Glutamatergic neuron (in vitro differentiated cells): ENCODE results near the gene CAPN7. TPM values are rescaled to one million over a fixed set of nuclear protein-coding genes. Genes with fewer than 3 reads are reported as not detected.
A peak's percentile ranks its signal among the peaks of the same experiment; 100 is the strongest.

Experiments used
- DNase-seq: peaks from one replicate; pipeline ENCODE4 v3.0.0; 2022
- H3K27ac Mint-ChIP-seq: one replicate; pipeline ENCODE4 v1.8.0; 2020; ENCODE audit warnings: mild to moderate bottlenecking, mixed read lengths, inconsistent platforms; ENCODE audit not compliant: unreplicated experiment
- H3K27me3 Mint-ChIP-seq: one replicate; pipeline ENCODE4 v1.8.0; 2020; ENCODE audit warnings: mild to moderate bottlenecking, moderate library complexity, mixed read lengths, inconsistent platforms; ENCODE audit not compliant: unreplicated experiment
- H3K36me3 Mint-ChIP-seq: one replicate; pipeline ENCODE4 v1.8.0; 2020; ENCODE audit warnings: mild to moderate bottlenecking, mixed read lengths, inconsistent platforms; ENCODE audit not compliant: unreplicated experiment
- H3K4me1 Mint-ChIP-seq: one replicate; pipeline ENCODE4 v1.8.0; 2020; ENCODE audit warnings: mild to moderate bottlenecking, low read depth, mixed read lengths, inconsistent platforms; ENCODE audit not compliant: unreplicated experiment
- H3K4me3 Mint-ChIP-seq: one replicate; pipeline ENCODE4 v1.8.0; 2020; ENCODE audit warnings: mild to moderate bottlenecking, mixed read lengths, inconsistent platforms; ENCODE audit not compliant: unreplicated experiment
- H3K9me3 Mint-ChIP-seq: one replicate; pipeline ENCODE4 v1.8.0; 2020; ENCODE audit warnings: mild to moderate bottlenecking, moderate library complexity, mixed read lengths, inconsistent platforms; ENCODE audit not compliant: unreplicated experiment
- total RNA-seq: library from RNA; stranded (reverse); fragmentation: NEBNext Ultra II Directional; extraction: Animal tissue kit (Norgen Biotek cat#: 25700); gene quantifications from one replicate; pipeline ENCODE4 v1.2.1, GENCODE V29; 2021; ENCODE audit not compliant: unreplicated experiment
- TF ChIP-seq, protein P1 (sequence below): fragments of 200-600 bp; sonication (generic); IDR thresholded peaks from one replicate; pipeline ENCODE4 v1.5.0; 2021; ENCODE audit not compliant: partially characterized antibody, unreplicated experiment

CAPN7 gene
- total RNA-seq, 1 donor from 2014 or later = 30.2 TPM

DNA sequence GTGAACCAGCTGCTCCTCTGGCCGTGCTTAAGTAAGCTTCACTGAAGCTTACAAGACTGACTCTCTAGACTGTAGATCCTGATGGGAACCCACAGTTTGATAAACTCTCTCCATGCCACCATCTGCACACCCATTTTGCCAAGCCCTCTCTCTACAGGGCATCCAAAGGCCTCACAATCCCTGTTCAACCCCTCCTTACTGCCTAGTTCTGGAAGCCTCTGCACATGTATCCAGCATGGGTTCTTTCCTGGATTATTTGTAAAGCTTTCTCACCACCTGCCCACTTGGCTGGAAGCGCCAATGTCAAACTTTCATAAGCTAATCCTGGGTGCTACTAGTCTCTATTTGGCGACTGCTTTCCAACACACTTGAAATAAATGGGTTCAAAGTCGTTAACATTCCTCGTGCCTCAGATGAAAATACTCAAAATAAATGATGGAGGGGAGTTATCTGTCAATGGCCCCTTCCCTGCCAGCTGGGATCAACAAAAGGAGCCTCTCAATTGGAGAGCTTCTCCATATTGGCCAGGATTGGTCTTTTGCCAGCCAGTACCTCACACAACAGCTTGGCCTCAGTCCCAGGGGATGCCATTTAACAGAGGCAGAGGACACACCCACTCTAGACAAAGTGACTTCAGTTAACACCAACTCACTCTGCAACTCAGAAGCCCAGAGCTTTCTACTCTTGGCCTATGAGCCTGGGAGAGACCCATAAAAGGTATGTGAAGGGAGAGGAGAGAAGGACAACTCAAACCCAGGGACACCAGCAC lies 78.3 kb downstream of the CAPN7 start:
- H3K4me3 Mint-ChIP-seq = peak overlapping the region; percentile 25
- peak; percentile 60 for DNase-seq
- H3K9me3 Mint-ChIP-seq = no peaks in the 10 kb centered on the region
- H3K27me3 Mint-ChIP-seq = no peaks in the 10 kb centered on the region
- no peaks in the 10 kb centered on the region for H3K36me3 Mint-ChIP-seq
- peaks cover 12% of the 10 kb centered on the region for H3K4me1 Mint-ChIP-seq
- H3K27ac Mint-ChIP-seq = peak overlapping the region; percentile 70
- TF ChIP-seq, protein P1, sequence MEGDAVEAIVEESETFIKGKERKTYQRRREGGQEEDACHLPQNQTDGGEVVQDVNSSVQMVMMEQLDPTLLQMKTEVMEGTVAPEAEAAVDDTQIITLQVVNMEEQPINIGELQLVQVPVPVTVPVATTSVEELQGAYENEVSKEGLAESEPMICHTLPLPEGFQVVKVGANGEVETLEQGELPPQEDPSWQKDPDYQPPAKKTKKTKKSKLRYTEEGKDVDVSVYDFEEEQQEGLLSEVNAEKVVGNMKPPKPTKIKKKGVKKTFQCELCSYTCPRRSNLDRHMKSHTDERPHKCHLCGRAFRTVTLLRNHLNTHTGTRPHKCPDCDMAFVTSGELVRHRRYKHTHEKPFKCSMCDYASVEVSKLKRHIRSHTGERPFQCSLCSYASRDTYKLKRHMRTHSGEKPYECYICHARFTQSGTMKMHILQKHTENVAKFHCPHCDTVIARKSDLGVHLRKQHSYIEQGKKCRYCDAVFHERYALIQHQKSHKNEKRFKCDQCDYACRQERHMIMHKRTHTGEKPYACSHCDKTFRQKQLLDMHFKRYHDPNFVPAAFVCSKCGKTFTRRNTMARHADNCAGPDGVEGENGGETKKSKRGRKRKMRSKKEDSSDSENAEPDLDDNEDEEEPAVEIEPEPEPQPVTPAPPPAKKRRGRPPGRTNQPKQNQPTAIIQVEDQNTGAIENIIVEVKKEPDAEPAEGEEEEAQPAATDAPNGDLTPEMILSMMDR = no peak

DNA sequence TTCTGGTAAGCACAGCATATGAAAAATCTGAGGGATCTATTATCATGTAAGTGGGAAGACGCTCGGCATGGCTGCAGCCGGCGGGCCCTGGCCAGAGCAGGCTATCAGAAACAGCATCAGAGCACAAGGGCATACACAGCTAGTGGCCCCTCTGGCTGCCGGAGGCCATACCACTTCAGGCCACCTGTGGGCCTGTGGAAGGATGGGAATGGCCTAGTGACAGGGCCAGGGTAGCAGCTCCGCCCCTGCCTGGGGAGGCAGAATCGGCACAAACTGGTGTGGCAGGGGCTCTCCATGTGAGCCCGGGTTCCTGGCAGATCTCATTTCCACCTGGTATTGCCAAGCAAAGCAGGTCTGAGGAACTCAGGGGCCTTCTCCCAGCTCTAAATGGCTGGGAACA lies 80.0 kb downstream of the CAPN7 start:
- peaks cover 12% of the 10 kb centered on the region for H3K4me1 Mint-ChIP-seq
- no peaks in the 10 kb centered on the region for H3K36me3 Mint-ChIP-seq
- no peaks in the 10 kb centered on the region for H3K9me3 Mint-ChIP-seq
- TF ChIP-seq, protein P1 = no peak
- H3K4me3 Mint-ChIP-seq = no peak overlapping the region
- H3K27ac Mint-ChIP-seq = peak overlapping the region; percentile 3
- DNase-seq = no peak
- H3K27me3 Mint-ChIP-seq = no peaks in the 10 kb centered on the region

DNA sequence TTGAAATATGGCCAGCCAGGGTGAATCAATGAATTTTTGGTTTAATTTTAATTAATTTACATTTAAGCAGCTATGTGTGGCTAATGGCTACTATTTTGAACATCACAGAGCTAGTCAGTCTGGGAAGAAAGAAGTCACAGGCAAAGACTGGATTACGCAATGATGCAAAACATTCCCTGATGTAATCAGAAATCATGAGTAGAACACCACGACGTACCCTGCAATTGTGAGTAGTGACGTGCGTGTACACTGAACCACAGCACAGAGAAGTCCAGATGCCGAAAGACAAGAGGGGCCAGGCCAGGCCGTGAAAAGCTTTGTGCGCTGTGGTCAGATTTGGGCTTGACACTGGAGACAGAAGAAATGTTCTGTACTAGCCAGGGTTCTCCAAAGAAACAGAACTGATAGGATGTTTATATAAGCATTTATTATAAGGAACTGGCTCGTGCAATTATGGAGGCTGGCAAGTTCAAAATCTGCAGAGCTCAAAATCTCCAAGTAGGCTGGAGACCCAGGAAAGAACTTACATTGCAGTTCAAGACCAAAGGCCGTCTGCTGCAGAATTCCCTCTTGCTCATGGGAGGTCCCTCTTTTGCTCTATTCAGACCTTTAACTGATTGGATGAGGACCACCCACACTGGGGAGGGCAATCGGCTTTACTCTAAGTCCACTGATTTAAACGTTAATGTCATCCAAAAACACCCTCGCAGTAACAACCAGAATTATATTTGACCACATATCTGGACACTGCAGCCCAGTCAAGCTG lies 81.7 kb downstream of the CAPN7 start:
- H3K9me3 Mint-ChIP-seq = peaks cover 2% of the 10 kb centered on the region
- no peak for DNase-seq
- H3K27me3 Mint-ChIP-seq = peaks cover 4% of the 10 kb centered on the region
- H3K36me3 Mint-ChIP-seq = no peaks in the 10 kb centered on the region
- H3K4me3 Mint-ChIP-seq = no peak overlapping the region
- H3K4me1 Mint-ChIP-seq = peaks cover 20% of the 10 kb centered on the region
- TF ChIP-seq, protein P1 = no peak
- no peak overlapping the region for H3K27ac Mint-ChIP-seq

DNA sequence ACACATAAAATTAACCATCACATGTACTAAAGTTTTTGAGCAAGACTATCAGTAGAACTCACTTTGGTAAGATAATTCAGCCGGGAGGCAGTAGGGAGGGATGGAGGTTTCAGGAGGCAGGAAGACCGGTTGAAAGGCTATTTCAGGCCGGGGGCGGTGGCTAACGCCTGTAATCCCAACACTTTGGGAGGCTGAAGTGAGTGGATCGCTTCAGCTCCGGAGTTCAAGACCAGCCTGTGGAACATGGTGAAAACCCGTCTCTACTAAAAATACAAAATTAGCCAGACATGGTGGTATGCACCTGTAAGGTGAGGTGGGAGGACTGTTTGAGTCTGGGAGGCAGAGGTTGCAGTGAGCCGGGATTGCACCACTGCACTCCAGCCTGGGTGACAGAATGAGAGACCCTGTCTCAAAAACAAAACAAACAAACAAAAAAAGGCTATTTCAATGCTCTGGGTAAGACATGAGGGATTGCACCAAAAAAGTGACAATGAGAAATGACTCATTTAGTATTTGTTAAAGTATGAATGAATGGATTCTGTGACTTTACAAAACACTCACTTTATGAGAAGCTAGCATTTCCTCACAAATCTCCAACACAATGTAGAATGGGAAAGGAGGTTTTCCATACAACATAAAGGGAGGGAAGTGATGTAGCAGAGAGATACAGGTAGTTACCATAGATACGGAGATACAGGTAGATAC lies 82.4 kb downstream of the CAPN7 start:
- Mint-ChIP-seq H3K27me3 (peaks cover 4% of the 10 kb centered on the region), H3K9me3 (peaks cover 2% of the 10 kb centered on the region), H3K4me3 (no peak overlapping the region), H3K36me3 (no peaks in the 10 kb centered on the region), H3K4me1 (peaks cover 20% of the 10 kb centered on the region), H3K27ac (no peak overlapping the region)
- DNase-seq = no peak
- TF ChIP-seq, protein P1 = no peak
